Astrocyte (in vitro differentiated cells and primary cell): ENCODE results near the gene OR51B2. TPM values are rescaled to one million over a fixed set of nuclear protein-coding genes. Genes with fewer than 3 reads are reported as not detected.

Experiments used
- DNase-seq: peaks from one replicate; pipeline ENCODE4 v3.0.0-alpha.2; 2010; ENCODE audit warnings: low read depth
- FAIRE-seq: peaks from 2 replicates; lab custom pipeline; 2011; peaks lifted over from hg19 to GRCh38; lab: Jason Lieb, UNC
- H2AFZ ChIP-seq: 2 replicates; pipeline ENCODE4 v1.6.0; 2012; ENCODE audit warnings: low read depth, low read length, inconsistent platforms
- H3K27ac ChIP-seq: 2 replicates; pipeline ENCODE4 v1.5.1; 2011; ENCODE audit warnings: low read depth, low read length, inconsistent platforms
- H3K27me3 ChIP-seq: 2 replicates; pipeline ENCODE4 v1.6.0; 2011; ENCODE audit warnings: low read length, inconsistent platforms; ENCODE audit not compliant: insufficient read depth
- H3K36me3 ChIP-seq: 2 replicates; pipeline ENCODE4 v1.5.1; 2011; ENCODE audit warnings: low read length, inconsistent platforms; ENCODE audit not compliant: insufficient read depth
- H3K4me1 ChIP-seq: 2 replicates; pipeline ENCODE4 v1.5.1; 2011; ENCODE audit warnings: low read length, inconsistent platforms; ENCODE audit not compliant: insufficient read depth
- H3K4me2 ChIP-seq: 2 replicates; pipeline ENCODE4 v1.6.0; 2012; ENCODE audit warnings: low read length, inconsistent platforms
- H3K4me3 ChIP-seq: 2 replicates; pipeline ENCODE4 v1.5.1; 2011; ENCODE audit warnings: low read depth, mild to moderate bottlenecking, low read length, inconsistent platforms; ENCODE audit not compliant: insufficient read depth
- H3K79me2 ChIP-seq: 2 replicates; pipeline ENCODE4 v1.6.0; 2012; ENCODE audit warnings: mild to moderate bottlenecking, low read length, inconsistent platforms; ENCODE audit not compliant: insufficient read depth
- H3K9ac ChIP-seq: 2 replicates; pipeline ENCODE4 v1.6.0; 2012; ENCODE audit warnings: mild to moderate bottlenecking, low read length, inconsistent platforms
- H3K9me3 ChIP-seq: 2 replicates; pipeline ENCODE4 v1.5.1; 2012; ENCODE audit warnings: low read depth, mild to moderate bottlenecking, low read length, inconsistent platforms; ENCODE audit not compliant: insufficient read depth
- H4K20me1 ChIP-seq: 2 replicates; pipeline ENCODE4 v1.6.0; 2012; ENCODE audit warnings: low read length, inconsistent platforms; ENCODE audit not compliant: insufficient read depth
- H3K27ac Mint-ChIP-seq: one replicate; pipeline ENCODE4 v1.8.0; 2021; ENCODE audit warnings: mild to moderate bottlenecking, mixed read lengths; ENCODE audit not compliant: unreplicated experiment
- H3K27me3 Mint-ChIP-seq: one replicate; pipeline ENCODE4 v1.8.0; 2021; ENCODE audit warnings: low read depth, mixed read lengths; ENCODE audit not compliant: unreplicated experiment
- H3K36me3 Mint-ChIP-seq: one replicate; pipeline ENCODE4 v1.8.0; 2021; ENCODE audit warnings: low read depth, mixed read lengths; ENCODE audit not compliant: unreplicated experiment
- H3K4me1 Mint-ChIP-seq: one replicate; pipeline ENCODE4 v1.8.0; 2021; ENCODE audit warnings: low read depth, mixed read lengths; ENCODE audit not compliant: unreplicated experiment
- H3K4me3 Mint-ChIP-seq: one replicate; pipeline ENCODE4 v1.8.0; 2021; ENCODE audit warnings: mild to moderate bottlenecking, moderate library complexity, mixed read lengths; ENCODE audit not compliant: unreplicated experiment
- H3K9me3 Mint-ChIP-seq: one replicate; pipeline ENCODE4 v1.8.0; 2021; ENCODE audit warnings: mild to moderate bottlenecking, mixed read lengths; ENCODE audit not compliant: unreplicated experiment
- EZH2 ChIP-seq: IDR thresholded peaks from 2 replicates; pipeline ENCODE4 v1.6.1; 2012; ENCODE audit warnings: mild to moderate bottlenecking, low read length, inconsistent platforms; ENCODE audit not compliant: insufficient read depth
- total RNA-seq: library from RNA; stranded (reverse); gene quantifications from 2 replicates; pipeline ENCODE4 v1.2.1, GENCODE V29; 2021
- TF ChIP-seq, protein P1 (sequence below): IDR thresholded peaks from 2 replicates; pipeline ENCODE4 v1.5.1; 2011; ENCODE audit warnings: low read depth, mild to moderate bottlenecking, inconsistent platforms, low read length, moderate library complexity; ENCODE audit not compliant: insufficient read depth

OR51B2 gene
- total RNA-seq, 1 donor from 2014 or later = not detected

DNA sequence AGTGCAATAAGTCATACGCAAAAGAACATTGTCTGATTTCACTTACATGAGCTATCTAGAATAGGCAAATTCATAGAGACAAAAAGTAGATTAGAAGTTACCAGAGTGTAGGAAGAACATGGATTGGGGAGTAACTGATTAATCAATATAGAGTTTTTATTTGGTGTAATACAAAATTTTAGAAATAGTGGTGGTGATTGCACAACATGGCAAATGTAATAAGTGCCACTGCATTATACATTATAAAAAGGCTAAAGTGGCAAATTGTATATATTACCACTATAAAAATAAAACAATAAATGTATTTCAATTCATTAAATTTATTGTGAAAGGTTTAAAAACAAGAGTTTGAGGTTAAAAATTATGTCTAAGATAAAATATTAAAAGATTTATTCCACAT is 13.7 kb downstream of the OR51B2 start:
- TF ChIP-seq, protein P1, sequence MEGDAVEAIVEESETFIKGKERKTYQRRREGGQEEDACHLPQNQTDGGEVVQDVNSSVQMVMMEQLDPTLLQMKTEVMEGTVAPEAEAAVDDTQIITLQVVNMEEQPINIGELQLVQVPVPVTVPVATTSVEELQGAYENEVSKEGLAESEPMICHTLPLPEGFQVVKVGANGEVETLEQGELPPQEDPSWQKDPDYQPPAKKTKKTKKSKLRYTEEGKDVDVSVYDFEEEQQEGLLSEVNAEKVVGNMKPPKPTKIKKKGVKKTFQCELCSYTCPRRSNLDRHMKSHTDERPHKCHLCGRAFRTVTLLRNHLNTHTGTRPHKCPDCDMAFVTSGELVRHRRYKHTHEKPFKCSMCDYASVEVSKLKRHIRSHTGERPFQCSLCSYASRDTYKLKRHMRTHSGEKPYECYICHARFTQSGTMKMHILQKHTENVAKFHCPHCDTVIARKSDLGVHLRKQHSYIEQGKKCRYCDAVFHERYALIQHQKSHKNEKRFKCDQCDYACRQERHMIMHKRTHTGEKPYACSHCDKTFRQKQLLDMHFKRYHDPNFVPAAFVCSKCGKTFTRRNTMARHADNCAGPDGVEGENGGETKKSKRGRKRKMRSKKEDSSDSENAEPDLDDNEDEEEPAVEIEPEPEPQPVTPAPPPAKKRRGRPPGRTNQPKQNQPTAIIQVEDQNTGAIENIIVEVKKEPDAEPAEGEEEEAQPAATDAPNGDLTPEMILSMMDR = no peak
- TF ChIP-seq EZH2 = no peak
- Mint-ChIP-seq H3K9me3 (no peaks in the 10 kb centered on the region), H3K27me3 (no peaks in the 10 kb centered on the region), H3K36me3 (no peaks in the 10 kb centered on the region), H3K4me1 (peaks cover 2% of the 10 kb centered on the region), H3K4me3 (no peak overlapping the region), H3K27ac (no peak overlapping the region)
- no peaks in the 10 kb centered on the region for H3K27me3 ChIP-seq
- no peak overlapping the region for H3K9ac ChIP-seq
- no peaks in the 10 kb centered on the region for H3K4me1 ChIP-seq
- no peak overlapping the region for H3K27ac ChIP-seq
- H3K36me3 ChIP-seq = no peaks in the 10 kb centered on the region
- H4K20me1 ChIP-seq = no peaks in the 10 kb centered on the region
- H3K4me3 ChIP-seq = no peak overlapping the region
- DNase-seq (no peak), FAIRE-seq (no peak)
- H3K4me2 ChIP-seq = no peak overlapping the region
- H3K79me2 ChIP-seq = no peaks in the 10 kb centered on the region
- H3K9me3 ChIP-seq = no peaks in the 10 kb centered on the region
- H2AFZ ChIP-seq = no peak overlapping the region

DNA sequence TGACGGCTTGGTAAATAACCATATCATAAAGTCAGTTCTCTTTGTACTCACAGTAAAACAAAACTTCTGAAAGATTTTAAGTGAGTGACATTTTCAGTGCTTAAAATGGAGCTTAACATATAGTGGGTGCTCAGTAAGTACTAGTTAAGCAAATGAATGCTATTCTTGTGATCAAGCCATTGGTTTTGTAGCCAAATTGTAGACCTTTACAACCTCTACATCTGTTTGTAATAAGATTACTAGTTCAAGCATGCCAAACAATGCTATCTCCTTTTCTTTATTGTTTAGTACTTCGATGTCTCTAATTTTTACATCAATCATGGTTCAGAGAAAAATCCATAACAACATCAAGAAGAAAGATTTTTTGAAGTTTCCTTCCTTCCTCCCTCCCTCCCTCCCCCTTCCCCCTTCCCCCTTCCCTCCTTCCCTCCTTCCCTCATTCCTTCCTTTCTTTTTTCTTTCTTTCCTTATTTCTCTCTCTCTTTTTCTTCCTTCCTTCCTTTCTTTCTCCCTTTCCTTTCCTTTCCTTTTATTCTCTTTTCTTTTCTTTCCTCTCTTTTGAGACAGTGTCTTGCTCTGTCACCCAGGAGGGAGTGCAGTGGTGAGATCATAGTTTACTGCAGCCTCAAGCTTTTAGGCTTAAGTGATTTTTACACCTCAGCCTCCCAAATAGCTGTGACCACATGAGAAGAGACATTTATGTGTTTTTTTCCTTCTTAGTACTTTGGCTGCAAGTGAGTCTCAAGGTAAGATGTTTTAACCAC is 16.7 kb downstream of the OR51B2 start:
- H3K4me2 ChIP-seq = no peak overlapping the region
- no peak overlapping the region for H3K4me3 ChIP-seq
- Mint-ChIP-seq H3K4me3 (no peak overlapping the region), H3K27me3 (no peaks in the 10 kb centered on the region), H3K9me3 (no peaks in the 10 kb centered on the region), H3K36me3 (no peaks in the 10 kb centered on the region), H3K27ac (peak overlapping the region; percentile 55), H3K4me1 (peaks cover 4% of the 10 kb centered on the region)
- H3K27ac ChIP-seq = no peak overlapping the region
- H3K9ac ChIP-seq = no peak overlapping the region
- no peak overlapping the region for H2AFZ ChIP-seq
- FAIRE-seq (no peak), DNase-seq (no peak)
- H4K20me1 ChIP-seq = no peaks in the 10 kb centered on the region
- no peaks in the 10 kb centered on the region for H3K9me3 ChIP-seq
- H3K27me3 ChIP-seq = no peaks in the 10 kb centered on the region
- no peaks in the 10 kb centered on the region for H3K4me1 ChIP-seq
- H3K36me3 ChIP-seq = no peaks in the 10 kb centered on the region
- TF ChIP-seq EZH2 = no peak
- TF ChIP-seq, protein P1 = no peak
- no peaks in the 10 kb centered on the region for H3K79me2 ChIP-seq

DNA sequence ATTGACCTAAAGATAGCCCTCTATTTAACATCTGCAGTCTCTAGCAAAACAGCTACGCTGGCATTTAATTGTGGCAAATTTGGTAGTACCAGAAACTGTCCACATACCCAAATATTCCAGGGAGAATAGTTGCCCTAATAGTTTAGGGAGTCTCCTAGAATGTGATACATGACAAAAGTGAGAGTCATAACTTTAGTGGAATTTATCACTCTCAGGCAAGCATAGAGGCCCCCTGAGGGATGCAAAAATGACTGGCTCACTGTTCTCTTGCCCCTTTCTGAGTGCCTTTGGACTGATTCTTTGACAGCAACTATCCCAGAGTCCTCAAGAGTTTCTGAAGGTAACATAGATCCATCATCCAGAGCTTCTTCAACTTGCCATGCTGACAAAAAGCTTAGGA is 20.1 kb downstream of the OR51B2 start:
- H3K36me3 ChIP-seq = no peaks in the 10 kb centered on the region
- no peak overlapping the region for H3K4me3 Mint-ChIP-seq
- H3K27me3 ChIP-seq = no peaks in the 10 kb centered on the region
- no peak overlapping the region for H2AFZ ChIP-seq
- FAIRE-seq = peak; percentile 62
- H3K9me3 ChIP-seq = no peaks in the 10 kb centered on the region
- H3K4me3 ChIP-seq = no peak overlapping the region
- no peaks in the 10 kb centered on the region for H3K27me3 Mint-ChIP-seq
- H3K27ac ChIP-seq = no peak overlapping the region
- no peaks in the 10 kb centered on the region for H3K36me3 Mint-ChIP-seq
- peaks cover 4% of the 10 kb centered on the region for H3K4me1 Mint-ChIP-seq
- H3K9me3 Mint-ChIP-seq = no peaks in the 10 kb centered on the region
- H3K9ac ChIP-seq = no peak overlapping the region
- no peaks in the 10 kb centered on the region for H4K20me1 ChIP-seq
- no peak for TF ChIP-seq EZH2
- TF ChIP-seq, protein P1 = no peak
- H3K4me1 ChIP-seq = no peaks in the 10 kb centered on the region
- H3K4me2 ChIP-seq = no peak overlapping the region
- H3K79me2 ChIP-seq = no peaks in the 10 kb centered on the region
- DNase-seq = no peak
- no peak overlapping the region for H3K27ac Mint-ChIP-seq
